ENCODE results near the gene ERMP1. TPM values are rescaled to one million over a fixed set of nuclear protein-coding genes. Genes with fewer than 3 reads are reported as not detected.

Gene ERMP1, protein sequence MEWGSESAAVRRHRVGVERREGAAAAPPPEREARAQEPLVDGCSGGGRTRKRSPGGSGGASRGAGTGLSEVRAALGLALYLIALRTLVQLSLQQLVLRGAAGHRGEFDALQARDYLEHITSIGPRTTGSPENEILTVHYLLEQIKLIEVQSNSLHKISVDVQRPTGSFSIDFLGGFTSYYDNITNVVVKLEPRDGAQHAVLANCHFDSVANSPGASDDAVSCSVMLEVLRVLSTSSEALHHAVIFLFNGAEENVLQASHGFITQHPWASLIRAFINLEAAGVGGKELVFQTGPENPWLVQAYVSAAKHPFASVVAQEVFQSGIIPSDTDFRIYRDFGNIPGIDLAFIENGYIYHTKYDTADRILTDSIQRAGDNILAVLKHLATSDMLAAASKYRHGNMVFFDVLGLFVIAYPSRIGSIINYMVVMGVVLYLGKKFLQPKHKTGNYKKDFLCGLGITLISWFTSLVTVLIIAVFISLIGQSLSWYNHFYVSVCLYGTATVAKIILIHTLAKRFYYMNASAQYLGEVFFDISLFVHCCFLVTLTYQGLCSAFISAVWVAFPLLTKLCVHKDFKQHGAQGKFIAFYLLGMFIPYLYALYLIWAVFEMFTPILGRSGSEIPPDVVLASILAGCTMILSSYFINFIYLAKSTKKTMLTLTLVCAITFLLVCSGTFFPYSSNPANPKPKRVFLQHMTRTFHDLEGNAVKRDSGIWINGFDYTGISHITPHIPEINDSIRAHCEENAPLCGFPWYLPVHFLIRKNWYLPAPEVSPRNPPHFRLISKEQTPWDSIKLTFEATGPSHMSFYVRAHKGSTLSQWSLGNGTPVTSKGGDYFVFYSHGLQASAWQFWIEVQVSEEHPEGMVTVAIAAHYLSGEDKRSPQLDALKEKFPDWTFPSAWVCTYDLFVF
- 5.9 and 6.4 TPM in 2 replicates for polyA plus RNA-seq (2012; rRNA removed)
- 7.3 and 7.9 TPM in 2 replicates for polyA plus RNA-seq (2012; cell fraction: cytosol; rRNA removed)
- polyA plus RNA-seq (2012; cell fraction: nucleus; rRNA removed): 5.6 and 6.4 TPM in 2 replicates

DNA sequence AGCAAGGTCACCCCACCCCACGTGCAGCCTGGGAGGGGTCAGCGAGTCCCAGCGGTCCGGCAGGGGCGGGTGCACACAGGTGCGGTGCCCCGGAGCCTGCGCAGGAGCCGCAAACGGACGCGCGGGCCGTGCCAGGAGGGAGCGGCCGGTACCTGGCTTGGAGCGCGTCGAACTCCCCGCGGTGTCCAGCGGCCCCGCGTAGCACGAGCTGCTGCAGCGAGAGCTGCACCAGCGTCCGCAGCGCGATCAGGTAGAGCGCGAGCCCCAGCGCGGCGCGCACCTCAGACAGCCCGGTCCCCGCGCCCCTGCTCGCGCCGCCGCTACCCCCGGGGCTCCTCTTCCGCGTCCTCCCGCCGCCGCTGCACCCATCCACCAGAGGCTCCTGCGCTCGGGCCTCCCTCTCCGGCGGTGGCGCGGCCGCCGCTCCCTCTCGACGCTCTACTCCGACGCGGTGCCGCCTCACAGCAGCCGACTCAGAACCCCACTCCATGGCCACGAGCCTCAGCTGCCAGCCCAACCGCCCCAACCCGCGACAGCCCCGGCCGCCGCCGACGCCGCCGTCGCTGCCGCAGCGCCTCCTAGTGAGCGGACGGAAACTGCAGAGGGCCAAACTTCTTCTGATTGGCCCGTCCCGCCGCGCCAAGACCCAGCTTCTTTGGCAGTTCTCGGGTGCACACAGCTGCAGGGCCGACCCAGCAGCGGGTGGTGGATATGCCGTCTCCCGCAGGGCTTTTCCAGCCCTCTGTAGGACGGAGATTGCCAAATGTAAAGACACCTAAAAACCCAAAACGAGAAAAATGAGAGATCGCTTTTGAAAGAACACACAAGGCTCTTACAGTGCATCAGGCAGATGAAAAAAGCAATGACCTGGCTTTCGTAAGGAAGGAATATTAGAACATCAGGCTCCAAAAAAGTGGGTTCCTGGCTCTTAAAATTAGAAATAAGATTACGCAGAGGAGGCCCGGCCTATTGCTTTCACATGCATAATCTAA lies at the start of gene ERMP1:
Gene ERMP1, minus strand, starts transcription at position 580 of the 992 bp plus-strand sequence. Its CDS starts 90 bp downstream, at position 490.
- CTCF ChIA-PET: interaction anchor here (0.6 to 4.6 kb wide), 28 partner anchors 10 to 353 kb away, joined by 3 to 24 read pairs (median 5); partner anchors contain the start of gene RANBP6
- H3K27me3 ChIP-seq (ENCODE audit: insufficient read depth): no peaks in the 10 kb centered on the region
- TF ChIP-seq RFX5 (IDR thresholded peaks at IDR 0.05; ENCODE audit: low read length) (no peak; the same call in 1 of the 2 replicates), NRF1 (IDR thresholded peaks at IDR 0.05; ENCODE audit: low read depth, low read length) (0 out of 2 replicates have a peak, but pooled peaks have one; percentile 33), FOSL2 (IDR thresholded peaks at IDR 0.05; ENCODE audit: borderline replicate concordance, low read depth) (no peak), SMC3 (IDR thresholded peaks at IDR 0.05; ENCODE audit: low read depth, low read length) (0 out of 2 replicates have a peak, but pooled peaks have one; percentile 30), POLR2AphosphoS5 (IDR thresholded peaks at IDR 0.05; ENCODE audit: low read depth, low read length) (peak; percentile 33; the same call in 1 of the 2 replicates), EP300 (IDR thresholded peaks at IDR 0.05; ENCODE audit: borderline replicate concordance in 1 of 2, low read depth in 1 of 2, low read length in 1 of 2) (peak in 1 of 2 experiments; percentile 72; a peak in 1 of 4 replicates), ELF1 (IDR thresholded peaks at IDR 0.05) (peak; percentile 44; the same call in 1 of the 2 replicates), RAD21 (IDR thresholded peaks at IDR 0.05; ENCODE audit: low read length) (peak; percentile 48), RCOR1 (IDR thresholded peaks at IDR 0.05; ENCODE audit: low read length) (peak; percentile 34; the same call in 1 of the 2 replicates), MEF2A (IDR thresholded peaks at IDR 0.05; ENCODE audit: borderline replicate concordance, low read depth) (no peak), CHD2 (IDR thresholded peaks at IDR 0.05; ENCODE audit: low read length, partially characterized antibody) (no peak), GATA2 (CRISPR knock-in tag; IDR thresholded peaks at IDR 0.05) (no peak), JUND (IDR thresholded peaks at IDR 0.05) (no peak), RXRA (IDR thresholded peaks at IDR 0.05; ENCODE audit: borderline replicate concordance, low read depth) (no peak), GABPA (IDR thresholded peaks at IDR 0.05; ENCODE audit: low read depth) (no peak), MXI1 (IDR thresholded peaks at IDR 0.05; ENCODE audit: low read depth, low read length) (peak; percentile 70; the same call in 1 of the 2 replicates)
- TF ChIP-seq, protein P1, sequence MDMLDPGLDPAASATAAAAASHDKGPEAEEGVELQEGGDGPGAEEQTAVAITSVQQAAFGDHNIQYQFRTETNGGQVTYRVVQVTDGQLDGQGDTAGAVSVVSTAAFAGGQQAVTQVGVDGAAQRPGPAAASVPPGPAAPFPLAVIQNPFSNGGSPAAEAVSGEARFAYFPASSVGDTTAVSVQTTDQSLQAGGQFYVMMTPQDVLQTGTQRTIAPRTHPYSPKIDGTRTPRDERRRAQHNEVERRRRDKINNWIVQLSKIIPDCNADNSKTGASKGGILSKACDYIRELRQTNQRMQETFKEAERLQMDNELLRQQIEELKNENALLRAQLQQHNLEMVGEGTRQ (IDR thresholded peaks at IDR 0.05; ENCODE audit: borderline replicate concordance, low read depth, low read length): no peak
- TF ChIP-seq, protein P2, sequence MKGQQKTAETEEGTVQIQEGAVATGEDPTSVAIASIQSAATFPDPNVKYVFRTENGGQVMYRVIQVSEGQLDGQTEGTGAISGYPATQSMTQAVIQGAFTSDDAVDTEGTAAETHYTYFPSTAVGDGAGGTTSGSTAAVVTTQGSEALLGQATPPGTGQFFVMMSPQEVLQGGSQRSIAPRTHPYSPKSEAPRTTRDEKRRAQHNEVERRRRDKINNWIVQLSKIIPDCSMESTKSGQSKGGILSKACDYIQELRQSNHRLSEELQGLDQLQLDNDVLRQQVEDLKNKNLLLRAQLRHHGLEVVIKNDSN (IDR thresholded peaks at IDR 0.05; ENCODE audit: borderline replicate concordance, low read depth): no peak
- TF ChIP-seq, protein P3, sequence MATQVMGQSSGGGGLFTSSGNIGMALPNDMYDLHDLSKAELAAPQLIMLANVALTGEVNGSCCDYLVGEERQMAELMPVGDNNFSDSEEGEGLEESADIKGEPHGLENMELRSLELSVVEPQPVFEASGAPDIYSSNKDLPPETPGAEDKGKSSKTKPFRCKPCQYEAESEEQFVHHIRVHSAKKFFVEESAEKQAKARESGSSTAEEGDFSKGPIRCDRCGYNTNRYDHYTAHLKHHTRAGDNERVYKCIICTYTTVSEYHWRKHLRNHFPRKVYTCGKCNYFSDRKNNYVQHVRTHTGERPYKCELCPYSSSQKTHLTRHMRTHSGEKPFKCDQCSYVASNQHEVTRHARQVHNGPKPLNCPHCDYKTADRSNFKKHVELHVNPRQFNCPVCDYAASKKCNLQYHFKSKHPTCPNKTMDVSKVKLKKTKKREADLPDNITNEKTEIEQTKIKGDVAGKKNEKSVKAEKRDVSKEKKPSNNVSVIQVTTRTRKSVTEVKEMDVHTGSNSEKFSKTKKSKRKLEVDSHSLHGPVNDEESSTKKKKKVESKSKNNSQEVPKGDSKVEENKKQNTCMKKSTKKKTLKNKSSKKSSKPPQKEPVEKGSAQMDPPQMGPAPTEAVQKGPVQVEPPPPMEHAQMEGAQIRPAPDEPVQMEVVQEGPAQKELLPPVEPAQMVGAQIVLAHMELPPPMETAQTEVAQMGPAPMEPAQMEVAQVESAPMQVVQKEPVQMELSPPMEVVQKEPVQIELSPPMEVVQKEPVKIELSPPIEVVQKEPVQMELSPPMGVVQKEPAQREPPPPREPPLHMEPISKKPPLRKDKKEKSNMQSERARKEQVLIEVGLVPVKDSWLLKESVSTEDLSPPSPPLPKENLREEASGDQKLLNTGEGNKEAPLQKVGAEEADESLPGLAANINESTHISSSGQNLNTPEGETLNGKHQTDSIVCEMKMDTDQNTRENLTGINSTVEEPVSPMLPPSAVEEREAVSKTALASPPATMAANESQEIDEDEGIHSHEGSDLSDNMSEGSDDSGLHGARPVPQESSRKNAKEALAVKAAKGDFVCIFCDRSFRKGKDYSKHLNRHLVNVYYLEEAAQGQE (IDR thresholded peaks at IDR 0.05; ENCODE audit: low read depth, low read length): no peak
- TF ChIP-seq, protein P4, sequence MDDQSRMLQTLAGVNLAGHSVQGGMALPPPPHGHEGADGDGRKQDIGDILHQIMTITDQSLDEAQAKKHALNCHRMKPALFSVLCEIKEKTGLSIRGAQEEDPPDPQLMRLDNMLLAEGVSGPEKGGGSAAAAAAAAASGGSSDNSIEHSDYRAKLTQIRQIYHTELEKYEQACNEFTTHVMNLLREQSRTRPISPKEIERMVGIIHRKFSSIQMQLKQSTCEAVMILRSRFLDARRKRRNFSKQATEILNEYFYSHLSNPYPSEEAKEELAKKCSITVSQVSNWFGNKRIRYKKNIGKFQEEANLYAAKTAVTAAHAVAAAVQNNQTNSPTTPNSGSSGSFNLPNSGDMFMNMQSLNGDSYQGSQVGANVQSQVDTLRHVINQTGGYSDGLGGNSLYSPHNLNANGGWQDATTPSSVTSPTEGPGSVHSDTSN (IDR thresholded peaks at IDR 0.05): no peak
- TF ChIP-seq, protein P5, sequence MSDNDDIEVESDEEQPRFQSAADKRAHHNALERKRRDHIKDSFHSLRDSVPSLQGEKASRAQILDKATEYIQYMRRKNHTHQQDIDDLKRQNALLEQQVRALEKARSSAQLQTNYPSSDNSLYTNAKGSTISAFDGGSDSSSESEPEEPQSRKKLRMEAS (IDR thresholded peaks at IDR 0.05; ENCODE audit: low read depth): peak; percentile 85

More for the DNA sequence above, at the start of gene ERMP1:
- Histone ChIP-seq H3K79me2 (ENCODE audit: insufficient read depth) (no peaks in the 10 kb centered on the region), H3F3A (replicated peaks; ENCODE audit: insufficient read depth) (no peaks in the 10 kb centered on the region), H3K9me2 (no peaks in the 10 kb centered on the region), H3K27ac (ENCODE audit: low read depth in 2 of 2, low read length in 1 of 2) (peak within 1 kb of the TSS in 1 of 2 experiments; percentile 41; a peak in 1 of 4 replicates), H2AFZ (ENCODE audit: low read depth) (peak within 1 kb of the TSS; percentile 93), H3K4me1 (ENCODE audit: control insufficient read depth in 1 of 2, insufficient read depth in 2 of 2, low read depth in 1 of 2, low read length in 1 of 2) (peaks cover 0 to 9% of the 10 kb centered on the region in 2 experiments; a peak in 3 of 4 replicates), H3K4me2 (peak within 1 kb of the TSS; percentile 96), H3K36me3 (replicated peaks in 1 of 2; ENCODE audit: control insufficient read depth in 1 of 2, insufficient read depth in 2 of 2, low read length in 1 of 2) (no peaks in the 10 kb centered on the region), H4K20me1 (ENCODE audit: insufficient read depth) (no peaks in the 10 kb centered on the region), H3K9me3 (no peaks in the 10 kb centered on the region), H3K4me3 (ENCODE audit: low read depth in 2 of 2, low read length in 1 of 2) (peak within 1 kb of the TSS; percentile 76 to 89), H3K9ac (peak within 1 kb of the TSS; percentile 56)
- POLR2A ChIA-PET: interaction anchor here (1.2 kb wide), 1 partner anchor 183 kb away, joined by 6 read pairs; the partner anchor contains the start of gene RANBP6
- WGBS (ENCODE audit: low lambda C conversion rate): 3% methylated on average over 19 of the region's 95 CpGs
- peak; percentile 92 for DNase-seq
